HG03354 (cell line): ENCODE data around the gene CYP2U1.
"Not testable (repeated sequence)": the region's sequence is repeated elsewhere in the genome, so short reads cannot be mapped to it uniquely, and the experiment has no call there.

ENCODE experiments used
- ATAC-seq: cut with Tn5 transposase; IDR thresholded peaks from one replicate; pipeline ENCODE4 v1.9.1; 2021; ENCODE audit warnings: mild to moderate bottlenecking; ENCODE audit not compliant: unreplicated experiment, poor library complexity, severe bottlenecking

The CYP2U1 gene

GRCh38 chr4:107916623-107917022 lies 14.7 kb upstream of the CYP2U1 start:
- ATAC-seq, result no peak

- ATAC-seq, result no peak
Observed at GRCh38 chr4:107917500-107917899, 13.8 kb upstream of the CYP2U1 start.

- no peak for ATAC-seq
Observed at GRCh38 chr4:107922486-107923473, 8.6 kb upstream of the CYP2U1 start.

- ATAC-seq, result not testable (repeated sequence)
Observed at GRCh38 chr4:107925713-107926112, 5.6 kb upstream of the CYP2U1 start.

- ATAC-seq, result not testable (repeated sequence)
Observed at GRCh38 chr4:107926875-107927274, 4.5 kb upstream of the CYP2U1 start.

GRCh38 chr4:107931775-107932321 lies 499 bp downstream of the CYP2U1 start:
- no peak for ATAC-seq

- no peak for ATAC-seq
Observed at GRCh38 chr4:107935246-107935645, 3.9 kb downstream of the CYP2U1 start.

- ATAC-seq, result no peak
Observed at GRCh38 chr4:107937040-107937439, 5.7 kb downstream of the CYP2U1 start.

GRCh38 chr4:107939307-107939706 lies 8.0 kb downstream of the CYP2U1 start:
- ATAC-seq, result no peak

GRCh38 chr4:107945809-107946208 lies 14.5 kb downstream of the CYP2U1 start:
- ATAC-seq, result no peak

- no peak for ATAC-seq
Observed at GRCh38 chr4:107950746-107951540, 19.6 kb downstream of the CYP2U1 start.

- no peak for ATAC-seq
Observed at GRCh38 chr4:107951551-107951950, 20.2 kb downstream of the CYP2U1 start.

GRCh38 chr4:107956011-107956410 lies 24.7 kb downstream of the CYP2U1 start:
- ATAC-seq, result no peak

- ATAC-seq, result no peak
Observed at GRCh38 chr4:107966903-107967302, 35.6 kb downstream of the CYP2U1 start.

- not testable (repeated sequence) for ATAC-seq
Observed at GRCh38 chr4:107967519-107967918, 36.2 kb downstream of the CYP2U1 start.

GRCh38 chr4:107967921-107968320 lies 36.6 kb downstream of the CYP2U1 start:
- ATAC-seq, result not testable (repeated sequence)

GRCh38 chr4:107970063-107970798 lies 38.9 kb downstream of the CYP2U1 start:
- no peak for ATAC-seq

GRCh38 chr4:107972605-107973004 lies 41.3 kb downstream of the CYP2U1 start:
- no peak for ATAC-seq

GRCh38 chr4:107974523-107974922 lies 43.2 kb downstream of the CYP2U1 start:
- ATAC-seq, result no peak

GRCh38 chr4:107977482-107977881 lies 46.1 kb downstream of the CYP2U1 start:
- no peak for ATAC-seq
